K562 (cell line): ENCODE results near the gene GAS2L1. TPM values are rescaled to one million over a fixed set of nuclear protein-coding genes. Genes with fewer than 3 reads are reported as not detected.

Experiments
- ADNP ChIP-seq: fragments of 200-800 bp; sonication (Bioruptor generic); IDR thresholded peaks from 2 replicates; pipeline ENCODE4 v1.6.1; 2016; ENCODE audit warnings: missing genetic modification characterization, missing compliant biosample characterization
- BRF1 ChIP-seq: IDR thresholded peaks from 3 replicates; pipeline ENCODE4 v1.6.1; 2011; ENCODE audit warnings: borderline replicate concordance, mild to moderate bottlenecking; ENCODE audit not compliant: insufficient read length; ENCODE audit errors: extremely low read depth
- FOXP1 ChIP-seq: sonication (generic); formaldehyde crosslinking; IDR thresholded peaks from 2 replicates; pipeline ENCODE4 v1.8.0; 2022; ENCODE audit warnings: mild to moderate bottlenecking, missing genetic modification reagents
- HIVEP1 ChIP-seq: fragments of 250-450 bp; sonication (Bioruptor Pico); IDR thresholded peaks from 2 replicates; pipeline ENCODE4 v1.4.0; 2020; ENCODE audit warnings: mild to moderate bottlenecking
- LCOR ChIP-seq: sonication (generic); formaldehyde crosslinking; IDR thresholded peaks from 2 replicates; pipeline ENCODE4 v1.8.0; 2022; ENCODE audit warnings: mild to moderate bottlenecking, missing genetic modification reagents
- MYBL2 ChIP-seq, 2 experiments: fragments of 450-650 bp in 1 of 2; sonication (generic) in 1 of 2; formaldehyde crosslinking in 1 of 2; IDR thresholded peaks; 2 replicates each; pipeline versions ENCODE4 v1.6.1 to v1.8.1; 2017 to 2022; ENCODE audit warnings: borderline replicate concordance in 1 of 2, inconsistent platforms in 1 of 2, low read depth in 1 of 2, mild to moderate bottlenecking in 1 of 2, missing genetic modification reagents in 1 of 2, moderate library complexity in 1 of 2
- NR2C1 ChIP-seq, 2 experiments: fragments of 450-650 bp; IDR thresholded peaks; 2 replicates each; pipeline ENCODE4 v1.6.1; 2017; ENCODE audit warnings: mild to moderate bottlenecking in 2 of 2, antibody characterized with exemption in 1 of 2, inconsistent platforms in 1 of 2, missing compliant biosample characterization in 1 of 2, missing genetic modification characterization in 1 of 2
- NR2C2 ChIP-seq, 2 experiments: fragments of 200-800 bp in 1 of 2; sonication (Bioruptor generic) in 1 of 2; sonication (generic) in 1 of 2; formaldehyde crosslinking in 1 of 2; IDR thresholded peaks; 2 replicates each; pipeline versions ENCODE4 v1.6.1 to v1.8.0; 2016 to 2022; ENCODE audit warnings: mild to moderate bottlenecking in 1 of 2, missing compliant biosample characterization in 1 of 2, missing genetic modification characterization in 1 of 2, missing genetic modification reagents in 1 of 2
- POLR2A ChIP-seq: fragments of 450-650 bp; conservative IDR thresholded peaks from 2 replicates; pipeline ENCODE4 v1.6.1; 2016
- RBFOX2 ChIP-seq: fragments of 200-400 bp; formaldehyde crosslinking; IDR thresholded peaks from 2 replicates; pipeline ENCODE4 v1.6.1; 2017; ENCODE audit warnings: low read depth, mild to moderate bottlenecking, low read length, moderate library complexity
- U2AF2 ChIP-seq: fragments of 200-400 bp; formaldehyde crosslinking; optimal IDR thresholded peaks from 2 replicates; pipeline ENCODE3; 2017; ENCODE audit warnings: low read depth, mild to moderate bottlenecking, low read length
- USF2 ChIP-seq: sonication (generic); formaldehyde crosslinking; IDR thresholded peaks from 2 replicates; pipeline ENCODE4 v1.5.0; 2020; ENCODE audit warnings: missing genetic modification reagents
- WHSC1 ChIP-seq: IDR thresholded peaks from one replicate; pipeline ENCODE4 v1.6.1; 2012; ENCODE audit warnings: low read length, control low read depth, inconsistent platforms
- ZNF124 ChIP-seq: sonication (generic); formaldehyde crosslinking; IDR thresholded peaks from 2 replicates; pipeline ENCODE4 v1.8.1; 2022; ENCODE audit warnings: missing genetic modification reagents
- ZNF76 ChIP-seq: fragments of 250-450 bp; sonication (Bioruptor Pico); IDR thresholded peaks from 2 replicates; pipeline ENCODE4 v1.4.0; 2020; ENCODE audit warnings: mild to moderate bottlenecking, moderate library complexity, borderline replicate concordance
- polyA plus RNA-seq, 8 experiments: library from polyadenylated mRNA; depleted of rRNA in 4 of 8; stranded (reverse) in 5 of 8; unstranded in 3 of 8; fragments of >200 nt; fragmentation: Nextera tagmentation in 2 of 8; fragmentation: Illumina TruSeq in 1 of 8; extraction: Ambion mirVana in 2 of 8; extraction: Trizol in 1 of 8; gene quantifications; 2 replicates each; pipeline versions ENCODE4 v1.2.1 to v1.2.3, GENCODE V29; 2011 to 2014; ENCODE audit warnings: inconsistent platforms in 1 of 8, missing spikeins in 1 of 8
- total RNA-seq, 7 experiments: library from RNA; depleted of rRNA in 6 of 7; stranded (reverse); fragments of >200 nt in 6 of 7; fragmentation: Illumina TruSeq in 2 of 7; extraction: Trizol in 2 of 7; gene quantifications; 2 replicates each; pipeline versions ENCODE4 v1.2.1 to v1.2.3, GENCODE V29; 2011 to 2021; ENCODE audit warnings: low replicate concordance in 1 of 7
- TF ChIP-seq, protein P1 (sequence below): fragments of 450-650 bp; IDR thresholded peaks from 2 replicates; pipeline ENCODE4 v1.6.1; 2017; ENCODE audit warnings: antibody characterized with exemption, mild to moderate bottlenecking
- TF ChIP-seq, protein P2 (sequence below): fragments of 250-450 bp; sonication (Bioruptor Pico); IDR thresholded peaks from 2 replicates; pipeline ENCODE4 v1.5.0; 2021; ENCODE audit warnings: mild to moderate bottlenecking, moderate library complexity
- TF ChIP-seq, protein P3 (sequence below): sonication (generic); formaldehyde crosslinking; IDR thresholded peaks from 2 replicates; pipeline ENCODE4 v1.9.0; 2022; ENCODE audit warnings: mild to moderate bottlenecking, missing genetic modification reagents

Gene GAS2L1
- total and polyA plus RNA-seq, 9 of the 15 experiments (the other 6 are each of a cell fraction or from before 2014, with no cell fraction given), result 0.56 to 19.7 (median 3.2) TPM

DNA sequence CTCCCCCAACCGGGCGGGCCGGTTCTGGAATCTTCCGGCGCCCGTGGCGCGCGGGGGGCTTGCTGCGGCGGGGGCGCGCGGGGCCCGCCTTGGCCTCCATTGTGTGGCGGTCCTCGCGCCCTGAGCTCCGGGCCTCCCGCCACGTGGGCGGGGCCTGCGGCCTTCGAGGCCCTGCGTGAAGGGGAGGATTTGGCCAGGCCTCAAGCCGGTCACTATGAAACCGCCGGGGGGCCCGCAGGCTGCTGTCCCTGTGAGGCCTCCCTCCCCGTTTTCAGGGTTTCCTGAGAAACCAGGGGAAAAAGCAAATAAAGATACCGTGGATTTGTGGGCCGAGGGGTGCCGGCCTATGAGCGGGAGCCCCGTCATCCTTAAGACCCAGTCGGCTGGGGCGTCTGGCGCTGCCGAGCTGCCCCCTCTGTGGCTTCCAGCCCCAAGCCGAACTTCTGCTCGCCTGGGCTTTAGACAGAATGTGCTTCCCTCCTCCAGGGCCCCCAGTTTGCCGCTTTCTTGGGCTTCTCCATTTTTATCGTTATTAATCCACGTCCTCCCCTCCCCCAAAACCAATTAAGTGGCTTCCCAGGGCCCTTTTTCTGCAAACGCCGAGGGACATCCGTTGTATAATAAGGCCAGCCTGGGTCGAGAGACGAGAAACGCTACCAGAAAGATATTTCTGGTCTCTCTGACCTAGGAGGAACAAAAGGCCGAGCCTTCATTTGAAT, 37.8 kb upstream of the GAS2L1 start (continued):
- TF ChIP-seq U2AF2 (no peak), MYBL2 (IDR thresholded peaks at IDR 0.05; ENCODE audit: low read depth) (no peak), MYBL2 (CRISPR knock-in tag; IDR thresholded peaks at IDR 0.05; ENCODE audit: borderline replicate concordance) (no peak), RBFOX2 (peak; percentile 85), ZNF76 (CRISPR knock-in tag) (0 out of 2 replicates have a peak, but pooled peaks have one; percentile 52), ADNP (tag) (no peak), BRF1 (no peak), POLR2A (no peak; the same call in 1 of the 2 replicates), FOXP1 (no peak; the same call in 1 of the 2 replicates), LCOR (CRISPR knock-in tag) (no peak), NR2C2 (CRISPR knock-in tag; IDR thresholded peaks at IDR 0.05) (no peak), NR2C2 (tag; IDR thresholded peaks at IDR 0.05) (no peak; the same call in 1 of the 2 replicates), ZNF124 (CRISPR knock-in tag) (no peak), HIVEP1 (no peak), NR2C1 (IDR thresholded peaks at IDR 0.05) (no peak), NR2C1 (tag; IDR thresholded peaks at IDR 0.05) (no peak), WHSC1 (no peak), USF2 (CRISPR knock-in tag) (0 out of 2 replicates have a peak, but pooled peaks have one; percentile 22)
- TF ChIP-seq, protein P1, sequence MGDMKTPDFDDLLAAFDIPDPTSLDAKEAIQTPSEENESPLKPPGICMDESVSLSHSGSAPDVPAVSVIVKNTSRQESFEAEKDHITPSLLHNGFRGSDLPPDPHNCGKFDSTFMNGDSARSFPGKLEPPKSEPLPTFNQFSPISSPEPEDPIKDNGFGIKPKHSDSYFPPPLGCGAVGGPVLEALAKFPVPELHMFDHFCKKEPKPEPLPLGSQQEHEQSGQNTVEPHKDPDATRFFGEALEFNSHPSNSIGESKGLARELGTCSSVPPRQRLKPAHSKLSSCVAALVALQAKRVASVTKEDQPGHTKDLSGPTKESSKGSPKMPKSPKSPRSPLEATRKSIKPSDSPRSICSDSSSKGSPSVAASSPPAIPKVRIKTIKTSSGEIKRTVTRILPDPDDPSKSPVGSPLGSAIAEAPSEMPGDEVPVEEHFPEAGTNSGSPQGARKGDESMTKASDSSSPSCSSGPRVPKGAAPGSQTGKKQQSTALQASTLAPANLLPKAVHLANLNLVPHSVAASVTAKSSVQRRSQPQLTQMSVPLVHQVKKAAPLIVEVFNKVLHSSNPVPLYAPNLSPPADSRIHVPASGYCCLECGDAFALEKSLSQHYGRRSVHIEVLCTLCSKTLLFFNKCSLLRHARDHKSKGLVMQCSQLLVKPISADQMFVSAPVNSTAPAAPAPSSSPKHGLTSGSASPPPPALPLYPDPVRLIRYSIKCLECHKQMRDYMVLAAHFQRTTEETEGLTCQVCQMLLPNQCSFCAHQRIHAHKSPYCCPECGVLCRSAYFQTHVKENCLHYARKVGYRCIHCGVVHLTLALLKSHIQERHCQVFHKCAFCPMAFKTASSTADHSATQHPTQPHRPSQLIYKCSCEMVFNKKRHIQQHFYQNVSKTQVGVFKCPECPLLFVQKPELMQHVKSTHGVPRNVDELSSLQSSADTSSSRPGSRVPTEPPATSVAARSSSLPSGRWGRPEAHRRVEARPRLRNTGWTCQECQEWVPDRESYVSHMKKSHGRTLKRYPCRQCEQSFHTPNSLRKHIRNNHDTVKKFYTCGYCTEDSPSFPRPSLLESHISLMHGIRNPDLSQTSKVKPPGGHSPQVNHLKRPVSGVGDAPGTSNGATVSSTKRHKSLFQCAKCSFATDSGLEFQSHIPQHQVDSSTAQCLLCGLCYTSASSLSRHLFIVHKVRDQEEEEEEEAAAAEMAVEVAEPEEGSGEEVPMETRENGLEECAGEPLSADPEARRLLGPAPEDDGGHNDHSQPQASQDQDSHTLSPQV, result peak; percentile 92
- TF ChIP-seq, protein P2, sequence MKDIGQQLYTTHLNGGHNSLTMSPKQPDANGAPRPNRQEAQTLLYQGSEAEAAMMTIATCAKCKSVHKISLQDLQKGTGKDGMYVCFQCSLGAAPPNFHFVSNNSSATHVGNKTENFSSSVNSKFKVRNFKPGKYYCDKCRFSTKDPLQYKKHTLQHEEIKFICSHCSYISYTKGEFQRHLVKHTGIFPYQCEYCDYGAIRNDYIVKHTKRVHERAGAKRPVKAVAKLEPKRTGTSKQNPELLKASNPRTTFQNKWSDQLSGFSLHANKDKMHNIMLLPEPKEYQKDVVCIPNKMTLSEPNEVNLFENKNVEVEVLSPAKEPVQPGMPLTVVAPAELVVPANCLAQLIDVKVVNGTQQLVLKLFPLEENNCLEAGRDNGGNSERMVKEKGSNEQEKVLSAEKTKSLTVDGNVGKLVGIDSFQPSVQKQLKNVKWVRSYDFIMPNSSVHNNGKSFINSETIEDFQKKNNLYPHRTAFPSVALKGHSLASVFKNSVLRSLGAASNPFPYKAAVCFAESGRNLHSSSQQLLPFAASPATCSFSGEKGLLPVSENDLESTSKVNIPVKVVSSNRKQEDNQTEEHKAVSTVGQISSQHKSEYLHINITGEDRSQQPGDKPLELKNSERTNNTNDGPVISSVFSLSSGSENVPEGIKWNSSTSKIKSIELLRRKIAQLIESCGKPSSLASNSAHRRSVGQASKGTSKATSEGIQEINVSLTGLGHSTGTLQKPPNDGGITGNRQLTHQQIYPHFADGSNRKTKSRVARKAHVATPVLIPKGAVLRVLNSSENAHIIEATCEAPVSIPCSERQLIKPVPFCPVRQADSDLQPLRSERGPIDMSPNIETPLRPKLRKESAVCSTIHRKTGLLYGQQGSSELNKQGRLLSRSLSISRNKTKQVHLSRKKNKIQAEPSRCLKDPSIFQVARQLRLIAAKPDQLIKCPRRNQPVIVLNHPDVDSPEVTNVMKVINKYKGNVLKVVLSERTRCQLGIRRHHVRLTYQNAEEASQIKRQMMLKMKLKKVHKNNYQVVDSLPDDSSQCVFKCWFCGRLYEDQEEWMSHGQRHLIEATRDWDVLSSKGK, result no peak
- TF ChIP-seq, protein P3, sequence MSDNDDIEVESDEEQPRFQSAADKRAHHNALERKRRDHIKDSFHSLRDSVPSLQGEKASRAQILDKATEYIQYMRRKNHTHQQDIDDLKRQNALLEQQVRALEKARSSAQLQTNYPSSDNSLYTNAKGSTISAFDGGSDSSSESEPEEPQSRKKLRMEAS (CRISPR knock-in tag), result peak; percentile 49; the same call in 1 of the 2 replicates
